ENCODE results near the gene LBP.
A peak's percentile ranks its signal among the peaks of the same experiment; 100 is the strongest.
"Not testable (repeated sequence)": the region's sequence is repeated elsewhere in the genome, so short reads cannot be mapped to it uniquely, and the experiment has no call there.

Gene LBP

DNA sequence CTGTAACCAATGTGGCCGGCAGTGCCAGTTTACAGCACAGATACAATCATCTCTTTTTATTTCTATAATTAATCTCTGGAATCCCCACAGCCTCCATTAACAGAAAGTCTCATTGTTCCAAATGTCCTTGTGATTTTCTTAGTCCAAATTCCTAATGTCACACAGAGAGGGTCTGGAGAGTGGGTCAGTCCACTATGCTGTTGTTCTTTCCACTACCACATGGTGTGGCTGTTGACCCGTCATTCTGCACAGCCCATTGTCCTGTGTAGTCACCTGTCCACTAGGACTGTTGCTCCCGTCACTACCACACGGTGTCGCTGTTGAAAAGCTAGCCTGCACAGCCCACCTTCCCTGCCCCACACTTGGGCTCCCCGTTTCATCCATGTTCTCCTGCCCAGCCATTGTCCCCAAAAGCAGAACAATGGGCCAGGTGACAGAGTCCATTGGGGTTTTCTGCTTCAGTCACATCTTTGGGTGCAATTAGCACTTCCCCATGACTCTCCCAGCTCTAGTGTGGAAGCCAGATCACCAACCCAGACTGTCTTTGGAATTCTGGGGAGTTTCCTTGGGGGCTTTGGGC lies 8.6 kb upstream of the LBP start:
- in situ Hi-C loops (cut with MboI; ENCODE audit: low sequenced_read_pairs, unreplicated experiment): no loop called here
- DNase-seq (ENCODE audit: low spot score): peak; percentile 43
- no peak for TF ChIP-seq CTCF (IDR thresholded peaks at IDR 0.05; ENCODE audit: borderline replicate concordance, control extremely low read depth, extremely low read depth, insufficient read depth, missing control alignments)

- in situ Hi-C loops (cut with MboI; ENCODE audit: low sequenced_read_pairs, unreplicated experiment): no loop called here
- no peak for DNase-seq (ENCODE audit: low spot score)
- TF ChIP-seq CTCF (IDR thresholded peaks at IDR 0.05; ENCODE audit: borderline replicate concordance, control extremely low read depth, extremely low read depth, insufficient read depth, missing control alignments): no peak
Observed at GRCh38 chr20:38338849-38339520, 7.3 kb upstream of the LBP start.

DNA sequence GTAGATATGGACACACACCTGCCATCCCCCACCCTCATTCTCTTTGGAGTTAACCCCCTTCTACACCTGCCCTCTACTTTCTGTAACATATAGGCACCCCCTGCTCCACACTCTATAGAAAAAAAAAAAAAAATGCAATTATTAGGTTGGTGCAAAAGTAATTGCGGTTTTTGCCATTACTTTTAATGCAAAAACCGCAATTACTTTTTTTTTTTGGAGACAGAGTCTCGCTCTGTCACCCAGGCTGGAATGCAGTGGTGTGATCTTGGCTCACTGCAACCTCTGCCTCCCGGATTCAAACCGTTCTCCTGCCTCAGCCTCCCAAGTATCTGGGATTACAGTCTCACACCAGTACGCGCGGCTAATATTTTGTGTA lies 6.8 kb upstream of the LBP start:
- DNase-seq (ENCODE audit: low spot score); in situ Hi-C loops (cut with MboI; ENCODE audit: low sequenced_read_pairs, unreplicated experiment): not testable (repeated sequence)

GRCh38 chr20:38339997-38340396 lies 6.3 kb upstream of the LBP start:
- TF ChIP-seq CTCF (IDR thresholded peaks at IDR 0.05; ENCODE audit: borderline replicate concordance, control extremely low read depth, extremely low read depth, insufficient read depth, missing control alignments): no peak
- no peak for DNase-seq (ENCODE audit: low spot score)
- in situ Hi-C loops (cut with MboI; ENCODE audit: low sequenced_read_pairs, unreplicated experiment): no loop called here

- no peak for DNase-seq (ENCODE audit: low spot score)
- in situ Hi-C loops (cut with MboI; ENCODE audit: low sequenced_read_pairs, unreplicated experiment): no loop called here
- TF ChIP-seq CTCF (IDR thresholded peaks at IDR 0.05; ENCODE audit: borderline replicate concordance, control extremely low read depth, extremely low read depth, insufficient read depth, missing control alignments): no peak
Observed at GRCh38 chr20:38340693-38341092, 5.6 kb upstream of the LBP start.

- TF ChIP-seq CTCF (IDR thresholded peaks at IDR 0.05; ENCODE audit: borderline replicate concordance, control extremely low read depth, extremely low read depth, insufficient read depth, missing control alignments): no peak
- in situ Hi-C loops (cut with MboI; ENCODE audit: low sequenced_read_pairs, unreplicated experiment): no loop called here
- no peak for DNase-seq (ENCODE audit: low spot score)
Observed at GRCh38 chr20:38342216-38342615, 4.1 kb upstream of the LBP start.

- in situ Hi-C loops (cut with MboI; ENCODE audit: low sequenced_read_pairs, unreplicated experiment): no loop called here
- no peak for TF ChIP-seq CTCF (IDR thresholded peaks at IDR 0.05; ENCODE audit: borderline replicate concordance, control extremely low read depth, extremely low read depth, insufficient read depth, missing control alignments)
- no peak for DNase-seq (ENCODE audit: low spot score)
Observed at GRCh38 chr20:38342713-38343310, 3.5 kb upstream of the LBP start.

All from GM13976 (cell line).